GM20431 (cell line): ENCODE measurements around the gene CTNNA2.

ENCODE experiments used
- in situ Hi-C: fragments of 300-500 bp; cut with MseI, MboI; formaldehyde crosslinking; loops from one replicate; pipeline ENCODE4 v1.15.0; 2020; ENCODE audit warnings: low sequenced_read_pairs; ENCODE audit not compliant: unreplicated experiment

CTNNA2 gene

GRCh38 chr2:80687524-80687923 is 1174.7 kb downstream of the CTNNA2 start:
- in situ Hi-C loops, result no loop called here

- in situ Hi-C loops, result no loop called here
Measured at GRCh38 chr2:80689106-80689505, 1176.3 kb downstream of the CTNNA2 start.
